Trophoblast cell (in vitro differentiated cells and primary cell): ENCODE measurements around the gene SUSD2.

Experiments used
- DNase-seq, 2 donors: peaks; one replicate each; pipeline ENCODE4 v3.0.0-alpha.2; 2016
- H2AFZ ChIP-seq: 2 replicates; pipeline ENCODE4 v1.6.1; 2013; ENCODE audit warnings: low read length, moderate library complexity, mild to moderate bottlenecking; ENCODE audit not compliant: insufficient read depth, poor library complexity
- H2AK5ac ChIP-seq: 2 replicates; pipeline ENCODE4 v1.6.1; 2013; ENCODE audit warnings: mild to moderate bottlenecking, low read length
- H2BK120ac ChIP-seq: 2 replicates; pipeline ENCODE4 v1.6.1; 2013; ENCODE audit warnings: low read length, mild to moderate bottlenecking, moderate library complexity; ENCODE audit not compliant: insufficient read depth, poor library complexity
- H2BK12ac ChIP-seq: 2 replicates; pipeline ENCODE4 v1.6.1; 2013; ENCODE audit warnings: mild to moderate bottlenecking, low read length, moderate library complexity
- H2BK5ac ChIP-seq: 2 replicates; pipeline ENCODE4 v1.6.1; 2013; ENCODE audit warnings: low read length, low read depth, moderate library complexity, mild to moderate bottlenecking; ENCODE audit not compliant: poor library complexity
- H3K14ac ChIP-seq: 2 replicates; pipeline ENCODE4 v1.6.1; 2013; ENCODE audit warnings: mild to moderate bottlenecking, low read length
- H3K18ac ChIP-seq: 2 replicates; pipeline ENCODE4 v1.6.1; 2013; ENCODE audit warnings: mild to moderate bottlenecking, low read length
- H3K23ac ChIP-seq: 2 replicates; pipeline ENCODE4 v1.6.1; 2013; ENCODE audit warnings: low read length
- H3K27ac ChIP-seq: 2 replicates; pipeline ENCODE4 v1.5.1; 2013; ENCODE audit warnings: low read depth, mild to moderate bottlenecking, inconsistent platforms, low read length, moderate library complexity
- H3K27me3 ChIP-seq: 2 replicates; pipeline ENCODE4 v1.6.1; 2013; ENCODE audit warnings: inconsistent platforms, mild to moderate bottlenecking, low read length, moderate library complexity; ENCODE audit not compliant: insufficient read depth
- H3K36me3 ChIP-seq, 2 experiments: 1 replicate in 1 of 2; 2 replicates in 1 of 2; pipeline ENCODE4 v1.6.1; 2013; ENCODE audit warnings: low read length in 2 of 2, mild to moderate bottlenecking in 2 of 2, moderate library complexity in 1 of 2; ENCODE audit not compliant: insufficient read depth in 2 of 2, control insufficient read depth in 1 of 2
- H3K4ac ChIP-seq: 2 replicates; pipeline ENCODE4 v1.6.1; 2013; ENCODE audit warnings: low read depth, mild to moderate bottlenecking, low read length, moderate library complexity
- H3K4me1 ChIP-seq, 2 experiments: 1 replicate in 1 of 2; 2 replicates in 1 of 2; pipeline ENCODE4 v1.6.1; 2013; ENCODE audit warnings: low read length in 2 of 2, mild to moderate bottlenecking in 2 of 2, moderate library complexity in 1 of 2; ENCODE audit not compliant: insufficient read depth in 2 of 2, control insufficient read depth in 1 of 2
- H3K4me2 ChIP-seq: 2 replicates; pipeline ENCODE4 v1.6.1; 2013; ENCODE audit warnings: inconsistent platforms, mild to moderate bottlenecking, low read length, moderate library complexity
- H3K4me3 ChIP-seq: 2 replicates; pipeline ENCODE4 v1.5.1; 2013; ENCODE audit warnings: mild to moderate bottlenecking, low read depth, low read length, inconsistent platforms
- H3K79me1 ChIP-seq: one replicate; pipeline ENCODE4 v1.6.1; 2013; ENCODE audit warnings: low read length
- H3K79me2 ChIP-seq: 2 replicates; pipeline ENCODE4 v1.6.1; 2013; ENCODE audit warnings: low read length, mild to moderate bottlenecking; ENCODE audit not compliant: control insufficient read depth, insufficient read depth, poor library complexity
- H3K9ac ChIP-seq: 2 replicates; pipeline ENCODE4 v1.6.1; 2013; ENCODE audit warnings: mild to moderate bottlenecking, low read length
- H3K9me3 ChIP-seq: 2 replicates; pipeline ENCODE4 v1.6.1; 2013; ENCODE audit warnings: low read depth, mild to moderate bottlenecking, control low read depth, inconsistent platforms, low read length; ENCODE audit not compliant: insufficient read depth
- H4K12ac ChIP-seq: 2 replicates; pipeline ENCODE4 v1.6.1; 2013; ENCODE audit warnings: low read depth, mild to moderate bottlenecking, low read length, moderate library complexity
- H4K8ac ChIP-seq: 2 replicates; pipeline ENCODE4 v1.6.1; 2013; ENCODE audit warnings: low read depth, mild to moderate bottlenecking, low read length, moderate library complexity
- H4K91ac ChIP-seq: one replicate; pipeline ENCODE4 v1.6.1; 2013; ENCODE audit warnings: low read depth, mild to moderate bottlenecking, low read length, moderate library complexity
- WGBS: extraction: QIAGEN DNeasy Blood & Tissue Kit; methylation state at CpG from one replicate; pipeline ENCODE4 v1.1.7; 2013; ENCODE audit warnings: missing lambda C conversion rate; ENCODE audit not compliant: insufficient read length, insufficient coverage; ENCODE audit errors: extremely low coverage; 5-methylcytosine and 5-hydroxymethylcytosine counted together

The SUSD2 gene

DNA sequence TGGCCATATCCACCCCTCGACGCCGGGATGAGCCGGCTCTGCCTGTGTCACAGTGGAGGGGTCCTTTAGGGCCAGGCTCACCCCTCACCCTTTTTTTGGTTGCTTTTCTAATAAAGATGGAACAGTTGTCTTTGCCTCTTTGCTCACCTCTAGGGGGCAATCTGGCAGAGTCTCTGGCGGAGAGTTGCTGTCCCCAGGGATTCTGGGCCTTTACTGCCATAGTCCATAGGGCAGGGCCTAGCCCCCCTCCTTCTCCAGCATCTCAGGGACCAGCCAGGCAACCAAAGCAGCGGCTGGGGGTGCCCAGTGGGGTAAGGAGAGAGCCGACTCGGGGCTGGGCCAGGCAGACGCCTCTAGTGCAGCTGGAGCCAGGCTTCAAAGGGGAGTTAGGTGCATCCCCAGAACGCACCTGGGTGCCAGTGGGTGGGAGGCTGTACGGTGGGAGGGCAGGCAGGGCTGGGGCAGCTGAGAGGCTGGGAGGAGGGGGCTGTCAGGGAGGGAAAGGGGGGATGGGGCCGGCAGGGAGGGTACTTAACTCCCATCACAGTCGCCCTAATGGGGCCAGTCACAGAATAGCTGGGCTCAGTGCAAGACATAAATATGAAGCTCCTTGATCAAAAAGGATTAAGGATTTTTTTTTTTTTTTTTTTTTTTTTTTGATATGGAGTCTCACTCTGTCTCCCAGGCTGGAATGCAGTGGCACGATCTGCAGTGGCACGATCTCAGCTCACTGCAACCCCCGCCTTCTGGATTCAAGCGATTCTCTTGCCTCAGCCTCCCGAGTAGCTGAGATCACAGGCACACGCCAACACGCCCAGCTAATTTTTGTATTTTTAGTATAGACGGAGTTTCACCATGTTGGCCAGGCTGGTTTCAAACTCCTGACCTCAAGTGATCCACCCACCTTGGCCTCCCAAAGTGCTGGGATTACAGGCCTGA, 2.5 kb upstream of the SUSD2 start:
- Histone ChIP-seq H3K9me3 (no peaks in the 10 kb centered on the region), H2BK12ac (no peak overlapping the region), H3K79me1 (no peaks in the 10 kb centered on the region), H2AFZ (no peak overlapping the region), H3K79me2 (no peaks in the 10 kb centered on the region), H3K4me3 (no peak overlapping the region), H3K18ac (no peak overlapping the region), H4K91ac (no peak overlapping the region), H3K4me1 (peaks cover 9 to 10% of the 10 kb centered on the region in 2 experiments), H4K12ac (no peak overlapping the region), H2AK5ac (no peak overlapping the region), H4K8ac (no peak overlapping the region), H2BK5ac (no peak overlapping the region), H2BK120ac (no peak overlapping the region), H3K4me2 (no peak overlapping the region), H3K27ac (no peak overlapping the region), H3K4ac (no peak overlapping the region), H3K36me3 (peaks cover 19 to 20% of the 10 kb centered on the region in 2 experiments), H3K23ac (no peak overlapping the region), H3K27me3 (no peaks in the 10 kb centered on the region), H3K9ac (no peak overlapping the region), H3K14ac (no peak overlapping the region)
- WGBS, result no CpG with 5 or more reads among the region's 21 CpGs
- no peak for DNase-seq

DNA sequence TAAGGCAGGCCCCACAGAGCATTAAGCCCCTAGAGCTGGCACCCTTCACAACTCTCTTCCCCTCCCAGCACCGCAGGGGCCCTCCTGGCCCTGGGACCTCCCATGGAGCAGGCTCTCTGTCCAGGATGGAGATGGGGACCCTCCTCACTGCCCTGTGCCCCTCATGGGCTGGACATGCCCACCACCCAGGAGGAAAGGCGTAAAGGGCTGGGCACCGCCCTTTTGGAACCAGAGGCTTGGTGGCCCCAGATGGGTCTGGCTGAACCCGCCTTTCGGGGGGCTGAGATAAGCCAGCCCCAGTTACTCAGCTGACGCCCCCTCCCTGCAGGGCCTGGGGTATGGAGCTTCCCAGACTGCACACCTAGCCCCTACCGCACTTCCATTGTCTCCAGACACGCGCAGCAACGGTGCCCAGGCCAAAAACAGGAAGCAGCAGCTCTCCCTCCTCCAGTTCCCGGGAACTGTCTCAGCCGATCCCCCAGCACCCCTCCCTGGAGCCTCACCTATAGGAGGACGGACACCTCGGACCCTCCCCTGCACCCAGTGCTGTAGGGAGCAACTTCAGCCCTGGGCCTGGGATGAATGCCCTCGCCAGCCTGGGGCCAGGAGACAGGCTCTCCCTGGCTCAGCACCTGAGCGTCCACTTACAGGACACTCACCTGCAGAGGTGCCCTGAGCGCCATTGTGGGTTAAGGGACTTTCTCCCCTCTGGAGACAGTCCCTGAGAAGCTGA, 1.6 kb upstream of the SUSD2 start:
- no peaks in the 10 kb centered on the region for H3K9me3 ChIP-seq
- peaks cover 17 to 19% of the 10 kb centered on the region in 2 experiments for H3K36me3 ChIP-seq
- H3K4me3 ChIP-seq, result no peak overlapping the region
- no peak overlapping the region for H3K27ac ChIP-seq
- H4K12ac ChIP-seq, result no peak overlapping the region
- no peaks in the 10 kb centered on the region for H3K27me3 ChIP-seq
- no peak overlapping the region for H3K23ac ChIP-seq
- H4K91ac ChIP-seq, result peak overlapping the region; percentile 4
- H2BK12ac ChIP-seq, result no peak overlapping the region
- no peak overlapping the region for H2AFZ ChIP-seq
- peaks cover 9 to 10% of the 10 kb centered on the region in 2 experiments for H3K4me1 ChIP-seq
- H2AK5ac ChIP-seq, result no peak overlapping the region
- H3K4me2 ChIP-seq, result no peak overlapping the region
- WGBS, result no CpG with 5 or more reads among the region's 17 CpGs
- H3K79me2 ChIP-seq, result no peaks in the 10 kb centered on the region
- no peak overlapping the region for H3K4ac ChIP-seq
- H3K79me1 ChIP-seq, result no peaks in the 10 kb centered on the region
- no peak for DNase-seq
- no peak overlapping the region for H4K8ac ChIP-seq
- H3K14ac ChIP-seq, result no peak overlapping the region
- no peak overlapping the region for H2BK5ac ChIP-seq
- H3K9ac ChIP-seq, result no peak overlapping the region
- no peak overlapping the region for H3K18ac ChIP-seq
- no peak overlapping the region for H2BK120ac ChIP-seq

DNA sequence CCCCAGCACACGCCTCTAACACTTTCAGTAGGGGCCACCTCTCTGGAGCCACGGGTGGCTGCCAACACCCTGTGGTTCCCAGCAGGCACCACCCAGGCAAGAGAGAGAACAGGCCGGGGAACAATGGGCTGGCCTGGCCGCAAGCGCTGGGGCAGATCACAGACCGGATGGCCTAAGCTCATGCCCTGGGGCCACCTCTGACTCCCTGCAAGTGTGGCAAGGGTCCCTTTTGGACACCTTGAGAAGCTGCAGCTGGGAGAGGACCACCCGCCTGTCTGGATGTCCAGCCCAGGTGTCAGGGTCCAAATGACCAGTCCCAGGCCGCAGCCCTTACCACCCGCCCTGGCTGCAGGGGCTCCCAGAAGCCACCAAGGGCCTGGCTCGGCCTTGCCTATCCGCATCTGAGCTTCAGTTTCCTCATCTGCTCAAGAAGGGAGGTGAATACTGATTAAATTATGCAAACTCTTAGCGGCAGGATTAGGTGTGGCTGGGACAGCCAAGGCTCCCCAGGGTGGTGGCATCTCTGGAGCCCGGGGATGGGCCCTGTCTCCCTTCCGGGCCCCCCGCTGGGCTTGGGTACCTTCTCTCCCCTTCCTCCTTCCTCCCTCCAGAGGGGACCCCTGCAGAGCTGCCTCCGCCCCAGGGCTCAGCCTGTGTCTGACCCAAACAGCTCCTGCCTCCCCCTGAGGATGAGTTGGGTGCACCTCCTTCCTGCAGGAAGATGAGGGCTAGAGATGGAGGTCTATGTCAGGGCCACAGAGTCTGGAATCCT, 785 bp upstream of the SUSD2 start:
- Histone ChIP-seq H4K8ac (no peak overlapping the region), H2BK120ac (no peak overlapping the region), H3K79me2 (no peaks in the 10 kb centered on the region), H3K4me3 (no peak overlapping the region), H3K79me1 (no peaks in the 10 kb centered on the region), H4K91ac (no peak overlapping the region), H3K4me2 (no peak overlapping the region), H2BK12ac (no peak overlapping the region), H3K9ac (no peak overlapping the region), H3K9me3 (no peaks in the 10 kb centered on the region), H3K23ac (no peak overlapping the region), H3K4ac (no peak overlapping the region), H3K36me3 (peaks cover 17 to 19% of the 10 kb centered on the region in 2 experiments), H3K27ac (no peak overlapping the region), H4K12ac (no peak overlapping the region), H3K27me3 (no peaks in the 10 kb centered on the region), H2AK5ac (no peak overlapping the region), H3K18ac (no peak overlapping the region), H3K14ac (no peak overlapping the region), H2AFZ (no peak overlapping the region), H3K4me1 (peaks cover 9 to 10% of the 10 kb centered on the region in 2 experiments), H2BK5ac (no peak overlapping the region)
- no CpG with 5 or more reads among the region's 16 CpGs for whole genome bisulfite sequencing
- DNase-seq, result peak in 1 of 2 donors; percentile 51
